HG02852 (cell line): Measurements from ENCODE around the gene ZBTB16.

Experiments used
- ATAC-seq: cut with Tn5 transposase; IDR thresholded peaks from one replicate; pipeline ENCODE4 v1.9.1; 2021; ENCODE audit warnings: mild to moderate bottlenecking, moderate library complexity; ENCODE audit not compliant: unreplicated experiment

ZBTB16 gene

GRCh38 chr11:114197799-114198500 is 138.4 kb downstream of the ZBTB16 start:
- ATAC-seq: no peak

- ATAC-seq: no peak
Observed at GRCh38 chr11:114199051-114199450, 139.5 kb downstream of the ZBTB16 start.

GRCh38 chr11:114200351-114201133 is 141.0 kb downstream of the ZBTB16 start:
- no peak for ATAC-seq

- ATAC-seq: no peak
Observed at GRCh38 chr11:114201219-114201618, 141.7 kb downstream of the ZBTB16 start.

- no peak for ATAC-seq
Observed at GRCh38 chr11:114202011-114202609, 142.6 kb downstream of the ZBTB16 start.

- ATAC-seq: no peak
Observed at GRCh38 chr11:114207096-114207495, 147.6 kb downstream of the ZBTB16 start.

- no peak for ATAC-seq
Observed at GRCh38 chr11:114208377-114208776, 148.9 kb downstream of the ZBTB16 start.

GRCh38 chr11:114209343-114209742 is 149.8 kb downstream of the ZBTB16 start:
- ATAC-seq: no peak

- ATAC-seq: no peak
Observed at GRCh38 chr11:114209904-114210303, 150.4 kb downstream of the ZBTB16 start.

GRCh38 chr11:114211444-114212121 is 152.1 kb downstream of the ZBTB16 start:
- no peak for ATAC-seq

GRCh38 chr11:114213622-114214021 is 154.1 kb downstream of the ZBTB16 start:
- ATAC-seq: no peak

- ATAC-seq: no peak
Observed at GRCh38 chr11:114215428-114215827, 155.9 kb downstream of the ZBTB16 start.

GRCh38 chr11:114215871-114216795 is 156.6 kb downstream of the ZBTB16 start:
- ATAC-seq: no peak

- ATAC-seq: no peak
Observed at GRCh38 chr11:114216796-114217180, 157.3 kb downstream of the ZBTB16 start.

GRCh38 chr11:114218508-114218907 is 159.0 kb downstream of the ZBTB16 start:
- ATAC-seq: no peak

- no peak for ATAC-seq
Observed at GRCh38 chr11:114219559-114220349, 160.2 kb downstream of the ZBTB16 start.

GRCh38 chr11:114221037-114221436 is 161.5 kb downstream of the ZBTB16 start:
- no peak for ATAC-seq

GRCh38 chr11:114225661-114226060 is 166.2 kb downstream of the ZBTB16 start:
- ATAC-seq: no peak

GRCh38 chr11:114226356-114226755 is 166.8 kb downstream of the ZBTB16 start:
- ATAC-seq: no peak
